ENCODE measurements around the gene APOO.
A peak's percentile ranks its signal among the peaks of the same experiment; 100 is the strongest.

APOO gene

DNA sequence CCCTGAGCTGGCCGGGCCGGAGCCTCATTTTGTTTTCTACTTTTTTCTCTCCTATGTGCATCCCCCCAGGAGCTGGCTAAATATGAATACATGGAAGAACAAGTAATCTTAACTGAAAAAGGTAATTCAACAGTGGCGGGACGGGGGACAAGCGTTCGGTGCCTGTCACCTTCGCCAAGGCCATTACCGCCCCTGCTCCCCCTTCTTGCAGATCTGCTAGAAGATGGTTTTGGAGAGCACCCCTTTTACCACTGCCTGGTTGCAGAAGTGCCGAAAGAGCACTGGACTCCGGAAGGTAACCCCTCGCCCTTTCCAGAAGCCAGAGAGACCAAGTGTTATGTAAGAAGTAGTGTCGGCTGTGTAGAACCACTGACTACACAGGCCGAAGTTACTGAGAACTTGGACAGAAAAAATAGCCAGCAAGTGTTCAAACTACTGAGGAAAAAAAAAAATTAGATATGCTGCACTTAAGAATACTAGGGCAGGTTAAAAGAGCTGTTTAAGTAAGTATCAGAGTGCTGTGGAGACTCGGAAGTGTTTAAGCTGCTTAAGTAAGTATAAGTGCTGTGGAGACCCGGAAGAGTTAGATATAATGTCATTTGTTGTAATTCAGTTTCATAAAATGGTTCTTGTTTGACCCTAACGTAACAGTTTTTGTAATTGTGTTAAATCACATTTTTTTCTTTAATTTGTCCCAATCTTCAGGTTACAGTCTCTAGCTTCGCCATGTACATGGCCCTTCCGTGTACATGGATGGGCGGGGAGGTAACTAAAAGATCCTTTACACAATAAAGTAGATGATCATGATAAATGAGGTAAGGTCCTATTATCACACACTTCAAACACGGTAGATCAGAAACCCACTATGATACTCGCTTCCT is 123.9 kb downstream of the APOO start:
- peak; percentile 9 for DNase-seq
